ENCODE measurements around the gene STON1.

DNA sequence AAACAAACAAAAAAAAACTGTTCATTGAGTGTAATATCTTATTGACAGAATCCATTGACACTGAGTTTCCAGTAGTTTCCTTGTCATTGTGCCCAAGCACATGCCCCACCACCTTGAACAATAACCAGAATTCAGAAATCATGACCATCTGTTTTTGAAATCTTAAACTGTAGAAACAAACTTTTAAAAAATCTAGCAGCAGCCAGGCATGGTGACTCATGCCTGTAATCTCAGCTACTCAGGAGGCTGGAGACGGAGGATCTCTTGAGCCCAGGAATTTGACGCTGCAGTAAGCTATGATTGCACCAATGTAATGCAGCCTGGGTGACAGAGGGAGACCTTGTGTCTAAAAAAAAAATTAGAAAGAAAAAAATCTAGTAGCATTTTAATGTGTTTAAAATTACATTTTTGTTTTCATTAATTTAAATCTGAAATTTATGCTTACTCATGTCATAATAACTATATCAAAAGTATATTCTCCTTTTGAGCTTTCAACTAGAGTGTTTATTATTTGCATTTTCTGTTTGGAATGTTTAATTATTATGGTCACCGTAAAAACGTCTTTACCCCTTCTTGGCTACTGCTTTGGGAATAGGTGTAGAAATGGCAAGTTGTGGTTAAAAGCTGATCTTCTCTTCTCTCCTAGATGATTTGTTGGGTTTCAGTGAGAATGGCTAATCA is 25.2 kb upstream of the STON1 start:
- no peak for TF ChIP-seq RFX5 (IDR thresholded peaks at IDR 0.05)
- TF ChIP-seq, protein P1, sequence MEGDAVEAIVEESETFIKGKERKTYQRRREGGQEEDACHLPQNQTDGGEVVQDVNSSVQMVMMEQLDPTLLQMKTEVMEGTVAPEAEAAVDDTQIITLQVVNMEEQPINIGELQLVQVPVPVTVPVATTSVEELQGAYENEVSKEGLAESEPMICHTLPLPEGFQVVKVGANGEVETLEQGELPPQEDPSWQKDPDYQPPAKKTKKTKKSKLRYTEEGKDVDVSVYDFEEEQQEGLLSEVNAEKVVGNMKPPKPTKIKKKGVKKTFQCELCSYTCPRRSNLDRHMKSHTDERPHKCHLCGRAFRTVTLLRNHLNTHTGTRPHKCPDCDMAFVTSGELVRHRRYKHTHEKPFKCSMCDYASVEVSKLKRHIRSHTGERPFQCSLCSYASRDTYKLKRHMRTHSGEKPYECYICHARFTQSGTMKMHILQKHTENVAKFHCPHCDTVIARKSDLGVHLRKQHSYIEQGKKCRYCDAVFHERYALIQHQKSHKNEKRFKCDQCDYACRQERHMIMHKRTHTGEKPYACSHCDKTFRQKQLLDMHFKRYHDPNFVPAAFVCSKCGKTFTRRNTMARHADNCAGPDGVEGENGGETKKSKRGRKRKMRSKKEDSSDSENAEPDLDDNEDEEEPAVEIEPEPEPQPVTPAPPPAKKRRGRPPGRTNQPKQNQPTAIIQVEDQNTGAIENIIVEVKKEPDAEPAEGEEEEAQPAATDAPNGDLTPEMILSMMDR (IDR thresholded peaks at IDR 0.05), result no peak
- TF ChIP-seq RNF2 (IDR thresholded peaks at IDR 0.05; ENCODE audit: borderline replicate concordance, low read depth), result no peak
- TF ChIP-seq POLR2A (IDR thresholded peaks at IDR 0.05; ENCODE audit: low read length), result no peak
- TF ChIP-seq, protein P2, sequence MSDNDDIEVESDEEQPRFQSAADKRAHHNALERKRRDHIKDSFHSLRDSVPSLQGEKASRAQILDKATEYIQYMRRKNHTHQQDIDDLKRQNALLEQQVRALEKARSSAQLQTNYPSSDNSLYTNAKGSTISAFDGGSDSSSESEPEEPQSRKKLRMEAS (IDR thresholded peaks at IDR 0.05), result no peak
- no peak for TF ChIP-seq RAD21 (conservative IDR thresholded peaks at IDR 0.05 in 1 of 2, IDR thresholded peaks at IDR 0.05 in 1 of 2)
- TF ChIP-seq, protein P3, sequence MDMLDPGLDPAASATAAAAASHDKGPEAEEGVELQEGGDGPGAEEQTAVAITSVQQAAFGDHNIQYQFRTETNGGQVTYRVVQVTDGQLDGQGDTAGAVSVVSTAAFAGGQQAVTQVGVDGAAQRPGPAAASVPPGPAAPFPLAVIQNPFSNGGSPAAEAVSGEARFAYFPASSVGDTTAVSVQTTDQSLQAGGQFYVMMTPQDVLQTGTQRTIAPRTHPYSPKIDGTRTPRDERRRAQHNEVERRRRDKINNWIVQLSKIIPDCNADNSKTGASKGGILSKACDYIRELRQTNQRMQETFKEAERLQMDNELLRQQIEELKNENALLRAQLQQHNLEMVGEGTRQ (IDR thresholded peaks at IDR 0.05), result no peak
- TF ChIP-seq ESRRA (IDR thresholded peaks at IDR 0.05; ENCODE audit: borderline replicate concordance, low read length), result no peak
- TF ChIP-seq EP300 (IDR thresholded peaks at IDR 0.05), result no peak
- TF ChIP-seq, protein P4, sequence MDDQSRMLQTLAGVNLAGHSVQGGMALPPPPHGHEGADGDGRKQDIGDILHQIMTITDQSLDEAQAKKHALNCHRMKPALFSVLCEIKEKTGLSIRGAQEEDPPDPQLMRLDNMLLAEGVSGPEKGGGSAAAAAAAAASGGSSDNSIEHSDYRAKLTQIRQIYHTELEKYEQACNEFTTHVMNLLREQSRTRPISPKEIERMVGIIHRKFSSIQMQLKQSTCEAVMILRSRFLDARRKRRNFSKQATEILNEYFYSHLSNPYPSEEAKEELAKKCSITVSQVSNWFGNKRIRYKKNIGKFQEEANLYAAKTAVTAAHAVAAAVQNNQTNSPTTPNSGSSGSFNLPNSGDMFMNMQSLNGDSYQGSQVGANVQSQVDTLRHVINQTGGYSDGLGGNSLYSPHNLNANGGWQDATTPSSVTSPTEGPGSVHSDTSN (IDR thresholded peaks at IDR 0.05), result no peak
- TF ChIP-seq CHD2 (IDR thresholded peaks at IDR 0.05; ENCODE audit: low read length, partially characterized antibody), result no peak
- no peak for TF ChIP-seq CEBPB (IDR thresholded peaks at IDR 0.05)
- TF ChIP-seq BHLHE40 (IDR thresholded peaks at IDR 0.05; ENCODE audit: low read depth, low read length), result no peak
- TF ChIP-seq RCOR1 (IDR thresholded peaks at IDR 0.05; ENCODE audit: low read depth, low read length), result no peak
